ENCODE measurements around the gene C1orf52. TPM values are rescaled to one million over a fixed set of nuclear protein-coding genes. Genes with fewer than 3 reads are reported as not detected.

C1orf52 gene
- total RNA-seq, 1 donor from 2014 or later = 13.0 TPM

DNA sequence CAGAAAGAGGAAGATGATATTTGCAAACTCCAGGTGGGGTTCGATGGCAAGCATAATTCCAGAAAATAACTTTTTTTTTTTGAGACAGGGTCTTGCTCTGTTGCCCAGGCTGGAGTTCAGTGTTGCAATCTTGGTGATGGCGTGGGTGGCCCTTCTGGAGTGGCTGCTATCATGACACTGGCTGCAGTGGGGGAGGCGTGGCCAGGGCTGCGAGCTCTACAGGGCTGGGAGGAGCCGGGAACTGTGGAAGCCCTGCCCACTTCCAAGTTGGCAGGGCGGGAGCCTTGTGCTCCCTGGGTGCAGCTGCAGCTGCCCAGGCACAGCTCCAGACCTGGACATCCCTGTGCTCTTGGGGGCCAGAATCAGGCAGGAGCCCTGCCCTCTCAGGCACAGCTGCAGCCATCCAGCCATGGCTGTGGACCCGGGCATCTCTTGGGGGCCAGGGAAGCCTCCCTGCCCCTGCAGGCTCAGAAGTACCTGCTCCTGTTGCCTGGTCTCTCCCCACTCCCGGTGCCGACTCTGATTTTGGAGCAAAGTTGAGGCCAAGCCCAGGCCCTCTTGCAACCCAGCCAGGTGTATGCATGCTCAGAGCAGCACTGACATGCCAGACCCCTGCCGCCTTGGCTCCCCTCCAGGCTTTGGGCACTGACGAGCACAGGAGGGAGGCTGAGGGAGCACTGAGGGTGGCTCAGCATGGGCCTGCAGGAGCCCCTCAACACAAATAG lies 24.2 kb upstream of the C1orf52 start:
- Histone ChIP-seq H3K9me3 (no peaks in the 10 kb centered on the region), H3K36me3 (no peaks in the 10 kb centered on the region), H3K4me1 (peaks cover 22% of the 10 kb centered on the region), H3K4me3 (no peak overlapping the region), H3K27ac (no peak overlapping the region), H3K27me3 (no peaks in the 10 kb centered on the region)
- TF ChIP-seq POLR2AphosphoS5 (IDR thresholded peaks at IDR 0.05; ENCODE audit: insufficient read depth in 1 of 2, low read depth in 1 of 2) = no peak
- TF ChIP-seq CTCF (IDR thresholded peaks at IDR 0.05) = no peak
- no peak for TF ChIP-seq POLR2A (IDR thresholded peaks at IDR 0.05)
- DNase-seq (ENCODE audit: extremely low spot score in 2 of 2) = no peak
- intact Hi-C loops (cut with DNase I) = no loop called here

DNA sequence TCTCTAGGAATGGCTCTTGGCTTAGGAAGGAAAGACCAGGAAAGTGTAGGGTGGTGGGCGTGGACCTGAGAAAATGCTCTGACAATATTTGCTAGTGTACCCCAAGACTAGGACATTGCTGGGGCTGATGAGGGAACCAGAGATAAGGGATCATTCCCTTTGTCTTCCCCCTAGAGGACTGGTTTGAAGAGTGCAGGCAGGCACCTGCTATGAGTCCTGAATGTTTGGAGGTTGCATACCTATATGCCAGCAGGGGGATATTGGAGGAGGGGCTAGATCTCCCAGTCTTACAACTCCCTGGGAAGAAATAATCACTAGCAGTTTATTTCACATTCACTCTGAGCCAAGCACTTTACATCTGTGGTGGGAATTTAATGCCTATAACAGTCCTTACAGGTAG lies 23.0 kb upstream of the C1orf52 start:
- intact Hi-C loops (cut with DNase I) = no loop called here
- Histone ChIP-seq H3K4me1 (peaks cover 35% of the 10 kb centered on the region), H3K27ac (no peak overlapping the region), H3K36me3 (no peaks in the 10 kb centered on the region), H3K9me3 (no peaks in the 10 kb centered on the region), H3K27me3 (no peaks in the 10 kb centered on the region), H3K4me3 (no peak overlapping the region)
- no peak for TF ChIP-seq POLR2A (IDR thresholded peaks at IDR 0.05)
- TF ChIP-seq CTCF (IDR thresholded peaks at IDR 0.05) = no peak
- TF ChIP-seq POLR2AphosphoS5 (IDR thresholded peaks at IDR 0.05; ENCODE audit: insufficient read depth in 1 of 2, low read depth in 1 of 2) = no peak
- DNase-seq (ENCODE audit: extremely low spot score in 2 of 2) = no peak

- no peak overlapping the region for H3K4me3 ChIP-seq
- intact Hi-C loops (cut with DNase I) = no loop called here
- TF ChIP-seq POLR2A (IDR thresholded peaks at IDR 0.05) (no peak), CTCF (IDR thresholded peaks at IDR 0.05) (no peak), POLR2AphosphoS5 (IDR thresholded peaks at IDR 0.05; ENCODE audit: insufficient read depth in 1 of 2, low read depth in 1 of 2) (no peak)
- no peaks in the 10 kb centered on the region for H3K36me3 ChIP-seq
- no peak for DNase-seq (ENCODE audit: extremely low spot score in 2 of 2)
- H3K27me3 ChIP-seq = no peaks in the 10 kb centered on the region
- peak overlapping the region; percentile 94 for H3K27ac ChIP-seq
- H3K4me1 ChIP-seq = peaks cover 41% of the 10 kb centered on the region
- no peaks in the 10 kb centered on the region for H3K9me3 ChIP-seq
Observed at GRCh38 chr1:85280636-85281035, 21.2 kb upstream of the C1orf52 start.

DNA sequence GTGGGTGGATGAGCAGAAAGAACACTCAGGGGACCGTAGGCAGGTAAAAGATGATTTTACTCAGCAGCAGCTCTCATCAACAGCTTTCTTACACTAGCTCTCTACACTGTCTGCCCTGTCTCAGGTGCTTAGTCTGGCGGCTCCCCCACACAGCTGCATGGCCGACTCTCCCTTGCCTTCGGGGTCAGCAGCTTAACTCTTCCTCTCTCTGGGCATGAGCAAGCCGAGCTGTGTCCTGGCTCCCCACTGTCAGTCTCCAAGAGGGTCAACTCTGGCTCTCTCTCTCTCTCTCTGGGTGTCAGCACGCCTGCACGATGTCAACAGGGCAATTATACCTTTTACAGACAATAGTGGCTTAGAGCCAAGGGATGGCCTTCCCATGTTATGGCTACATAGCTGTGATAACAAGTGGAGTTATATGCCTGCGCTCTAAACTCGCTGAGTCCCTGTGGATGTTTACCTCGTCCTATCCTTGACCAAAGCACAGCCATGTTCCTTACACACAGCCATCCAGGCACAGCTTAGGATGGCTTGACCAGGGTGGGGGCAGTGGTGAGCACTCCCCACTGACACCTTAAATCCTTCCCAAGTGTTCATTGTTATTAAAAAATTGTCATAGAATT lies 20.1 kb upstream of the C1orf52 start:
- Histone ChIP-seq H3K27me3 (no peaks in the 10 kb centered on the region), H3K9me3 (no peaks in the 10 kb centered on the region), H3K36me3 (no peaks in the 10 kb centered on the region), H3K4me3 (no peak overlapping the region), H3K4me1 (peaks cover 51% of the 10 kb centered on the region), H3K27ac (peak overlapping the region; percentile 94)
- DNase-seq (ENCODE audit: extremely low spot score in 2 of 2) = no peak
- intact Hi-C loops (cut with DNase I) = no loop called here
- TF ChIP-seq POLR2AphosphoS5 (IDR thresholded peaks at IDR 0.05; ENCODE audit: insufficient read depth in 1 of 2, low read depth in 1 of 2) = no peak
- no peak for TF ChIP-seq CTCF (IDR thresholded peaks at IDR 0.05)
- TF ChIP-seq POLR2A (IDR thresholded peaks at IDR 0.05) = no peak

- no peak overlapping the region for H3K4me3 ChIP-seq
- H3K4me1 ChIP-seq = peaks cover 58% of the 10 kb centered on the region
- TF ChIP-seq POLR2AphosphoS5 (IDR thresholded peaks at IDR 0.05; ENCODE audit: insufficient read depth in 1 of 2, low read depth in 1 of 2) = peak in 1 of 2 donors; percentile 96
- no peak for TF ChIP-seq CTCF (IDR thresholded peaks at IDR 0.05)
- TF ChIP-seq POLR2A (IDR thresholded peaks at IDR 0.05) = peak in 1 of 2 donors; percentile 19
- H3K27ac ChIP-seq = peak overlapping the region; percentile 94
- H3K36me3 ChIP-seq = no peaks in the 10 kb centered on the region
- no peaks in the 10 kb centered on the region for H3K9me3 ChIP-seq
- DNase-seq (ENCODE audit: extremely low spot score in 2 of 2) = no peak
- H3K27me3 ChIP-seq = no peaks in the 10 kb centered on the region
- intact Hi-C loops (cut with DNase I) = no loop called here
Observed at GRCh38 chr1:85278853-85279314, 19.4 kb upstream of the C1orf52 start.
